RWPE1 (cell line): Measurements from ENCODE around the gene SH3D19.

Experiments used
- CTCF ChIA-PET: fragments of 350-600 bp; sonication (Branson Sonifier 250); formaldehyde crosslinking; extraction: SDS; loops from one replicate; lab custom pipeline; 2021; lab: Yijun Ruan, JAX
- POLR2A ChIA-PET: fragments of 400-600 bp; formaldehyde crosslinking; extraction: SDS; loops from one replicate; lab custom pipeline; 2020; ENCODE audit warnings: antibody characterized with exemption; ENCODE audit not compliant: low non-redundant PET; lab: Yijun Ruan, JAX
- DNase-seq: peaks from one replicate; pipeline ENCODE4 v3.0.0; 2012; ENCODE audit warnings: low spot score
- H3K27ac ChIP-seq: fragments of 450-650 bp; 2 replicates; pipeline ENCODE4 v1.5.1; 2017
- TF ChIP-seq, protein P1 (sequence below): fragments of 450-650 bp; conservative IDR thresholded peaks from 2 replicates; pipeline ENCODE4 v1.5.1; 2017; ENCODE audit warnings: low read depth, mild to moderate bottlenecking

The SH3D19 gene

GRCh38 chr4:151223465-151223864, 101.9 kb downstream of the SH3D19 start:
- TF ChIP-seq, protein P1, sequence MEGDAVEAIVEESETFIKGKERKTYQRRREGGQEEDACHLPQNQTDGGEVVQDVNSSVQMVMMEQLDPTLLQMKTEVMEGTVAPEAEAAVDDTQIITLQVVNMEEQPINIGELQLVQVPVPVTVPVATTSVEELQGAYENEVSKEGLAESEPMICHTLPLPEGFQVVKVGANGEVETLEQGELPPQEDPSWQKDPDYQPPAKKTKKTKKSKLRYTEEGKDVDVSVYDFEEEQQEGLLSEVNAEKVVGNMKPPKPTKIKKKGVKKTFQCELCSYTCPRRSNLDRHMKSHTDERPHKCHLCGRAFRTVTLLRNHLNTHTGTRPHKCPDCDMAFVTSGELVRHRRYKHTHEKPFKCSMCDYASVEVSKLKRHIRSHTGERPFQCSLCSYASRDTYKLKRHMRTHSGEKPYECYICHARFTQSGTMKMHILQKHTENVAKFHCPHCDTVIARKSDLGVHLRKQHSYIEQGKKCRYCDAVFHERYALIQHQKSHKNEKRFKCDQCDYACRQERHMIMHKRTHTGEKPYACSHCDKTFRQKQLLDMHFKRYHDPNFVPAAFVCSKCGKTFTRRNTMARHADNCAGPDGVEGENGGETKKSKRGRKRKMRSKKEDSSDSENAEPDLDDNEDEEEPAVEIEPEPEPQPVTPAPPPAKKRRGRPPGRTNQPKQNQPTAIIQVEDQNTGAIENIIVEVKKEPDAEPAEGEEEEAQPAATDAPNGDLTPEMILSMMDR: no peak
- DNase-seq: no peak
- POLR2A ChIA-PET: no interaction called here
- CTCF ChIA-PET: no interaction called here
- H3K27ac ChIP-seq: no peak overlapping the region

- CTCF ChIA-PET: no interaction called here
- POLR2A ChIA-PET: no interaction called here
- H3K27ac ChIP-seq: no peak overlapping the region
- TF ChIP-seq, protein P1: no peak
- DNase-seq: no peak
Measured at GRCh38 chr4:151219948-151220347, 105.5 kb downstream of the SH3D19 start.

- CTCF ChIA-PET: no interaction called here
- no peak for DNase-seq
- POLR2A ChIA-PET: no interaction called here
- no peak overlapping the region for H3K27ac ChIP-seq
- TF ChIP-seq, protein P1: no peak
Measured at GRCh38 chr4:151219091-151219490, 106.3 kb downstream of the SH3D19 start.

DNA sequence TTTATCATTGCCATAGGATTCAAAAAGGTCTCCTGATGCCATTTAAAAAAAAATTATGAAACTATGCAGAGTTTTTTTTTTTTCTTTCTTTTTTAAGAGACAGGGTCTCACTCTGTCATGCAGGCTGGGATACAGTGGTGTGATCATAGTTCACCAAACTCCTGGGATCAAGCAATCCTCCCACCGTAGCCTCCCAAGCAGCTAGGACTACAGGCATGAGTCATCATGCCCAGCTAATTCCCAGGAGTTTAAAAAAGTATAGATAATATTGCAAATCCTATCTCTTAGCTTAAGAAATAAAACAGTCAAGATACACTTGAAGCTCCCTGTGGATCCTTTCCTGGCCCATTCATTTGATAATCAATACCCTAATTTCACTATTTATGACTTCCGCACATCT, 107.1 kb downstream of the SH3D19 start:
- CTCF ChIA-PET: interaction anchor here (0.6 kb wide), 2 partner anchors 59 to 1191 kb away, joined by 3 to 4 read pairs; no protein-coding TSS in a partner anchor
- POLR2A ChIA-PET: no interaction called here
- no peak overlapping the region for H3K27ac ChIP-seq
- TF ChIP-seq, protein P1: no peak
- DNase-seq: no peak

DNA sequence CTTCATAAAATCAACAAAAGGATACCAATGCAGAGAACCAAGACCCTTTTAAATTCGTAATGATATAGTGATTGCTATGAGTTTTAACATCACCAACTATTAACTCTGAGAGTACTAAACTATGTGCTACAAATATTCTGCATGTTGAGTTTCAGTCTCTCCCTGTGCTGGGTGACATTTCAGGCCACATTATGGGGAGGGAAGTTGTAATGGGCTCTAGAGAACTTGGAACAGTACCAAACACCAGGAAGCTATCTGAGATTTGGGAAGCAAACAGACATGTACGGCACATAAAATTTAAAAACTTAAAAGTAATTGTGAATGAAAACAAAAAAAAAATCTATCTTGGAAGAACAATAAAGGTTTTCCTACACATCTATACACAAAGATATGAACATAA, 108.1 kb downstream of the SH3D19 start:
- ChIA-PET POLR2A (no interaction called here), CTCF (interaction anchor here (0.5 kb wide), 1 partner anchor 28 kb away, joined by 3 read pairs; no protein-coding TSS in a partner anchor)
- TF ChIP-seq, protein P1: no peak
- H3K27ac ChIP-seq: no peak overlapping the region
- DNase-seq: no peak

DNA sequence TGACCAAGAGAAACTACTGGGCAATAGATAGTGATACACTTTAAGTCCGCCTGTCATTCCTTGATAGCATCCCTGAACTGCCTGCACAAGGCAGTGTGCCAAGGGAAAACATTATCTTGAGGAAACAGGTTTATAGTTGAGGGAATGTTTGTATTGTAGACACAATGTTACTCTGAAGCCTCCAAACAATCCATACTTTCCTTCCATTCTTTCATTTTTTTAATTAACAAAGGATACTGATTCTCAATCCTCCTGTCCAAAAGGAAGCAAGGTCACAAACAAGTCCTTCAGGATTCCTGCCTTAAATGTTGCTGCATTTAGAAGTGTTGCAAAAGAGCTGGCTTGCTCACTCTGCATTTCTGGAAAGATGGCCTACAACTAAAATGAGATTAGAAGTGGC, 110.1 kb downstream of the SH3D19 start:
- no peak for DNase-seq
- ChIA-PET CTCF (no interaction called here), POLR2A (no interaction called here)

More for the DNA sequence above, 110.1 kb downstream of the SH3D19 start:
- TF ChIP-seq, protein P1: no peak
- H3K27ac ChIP-seq: no peak overlapping the region
